HG03432 (cell line): ENCODE results near the gene FLVCR1.
"Not testable (repeated sequence)": the region's sequence is repeated elsewhere in the genome, so short reads cannot be mapped to it uniquely, and the experiment has no call there.

Source experiments
- ATAC-seq: cut with Tn5 transposase; IDR thresholded peaks from one replicate; pipeline ENCODE4 v1.9.1; 2021; ENCODE audit warnings: mild to moderate bottlenecking, moderate library complexity; ENCODE audit not compliant: unreplicated experiment

The FLVCR1 gene

DNA sequence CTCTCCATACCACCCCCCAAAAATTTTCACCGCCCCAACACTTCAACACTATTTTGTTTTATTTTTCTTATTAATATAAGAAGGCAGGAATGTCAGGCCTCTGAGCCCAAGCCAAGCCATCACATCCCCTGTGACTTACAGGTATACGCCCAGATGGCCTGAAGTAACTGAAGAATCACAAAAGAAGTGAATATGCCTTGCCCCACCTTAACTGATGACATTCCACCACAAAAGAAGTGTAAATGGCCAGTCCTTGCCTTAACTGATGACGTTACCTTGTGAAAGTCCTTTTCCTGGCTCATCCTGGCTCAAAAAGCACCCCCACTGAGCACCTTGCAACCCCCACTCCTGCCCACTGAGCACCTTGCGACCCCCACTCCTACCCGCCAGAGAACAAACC, 56.0 kb downstream of the FLVCR1 start:
- ATAC-seq: not testable (repeated sequence)

DNA sequence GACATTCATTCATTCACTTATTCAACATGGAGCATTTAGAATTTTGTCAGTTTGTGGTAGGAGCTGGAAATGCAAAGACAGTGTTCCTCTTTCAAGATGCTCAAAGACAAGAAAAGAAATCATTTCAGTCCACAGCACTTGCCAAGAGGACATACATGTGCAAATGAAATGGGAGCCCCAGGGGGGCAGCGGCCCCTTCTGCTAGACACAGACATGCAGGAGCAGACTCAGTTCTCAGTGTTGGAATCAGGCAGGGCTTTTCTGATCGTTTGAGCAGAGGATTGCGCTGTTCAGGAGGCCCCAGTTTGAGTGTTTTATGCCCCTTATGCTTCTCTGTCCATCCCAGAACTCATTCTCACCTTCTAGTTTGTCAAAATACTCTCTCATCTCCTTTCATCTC, 56.7 kb downstream of the FLVCR1 start:
- ATAC-seq: no peak

DNA sequence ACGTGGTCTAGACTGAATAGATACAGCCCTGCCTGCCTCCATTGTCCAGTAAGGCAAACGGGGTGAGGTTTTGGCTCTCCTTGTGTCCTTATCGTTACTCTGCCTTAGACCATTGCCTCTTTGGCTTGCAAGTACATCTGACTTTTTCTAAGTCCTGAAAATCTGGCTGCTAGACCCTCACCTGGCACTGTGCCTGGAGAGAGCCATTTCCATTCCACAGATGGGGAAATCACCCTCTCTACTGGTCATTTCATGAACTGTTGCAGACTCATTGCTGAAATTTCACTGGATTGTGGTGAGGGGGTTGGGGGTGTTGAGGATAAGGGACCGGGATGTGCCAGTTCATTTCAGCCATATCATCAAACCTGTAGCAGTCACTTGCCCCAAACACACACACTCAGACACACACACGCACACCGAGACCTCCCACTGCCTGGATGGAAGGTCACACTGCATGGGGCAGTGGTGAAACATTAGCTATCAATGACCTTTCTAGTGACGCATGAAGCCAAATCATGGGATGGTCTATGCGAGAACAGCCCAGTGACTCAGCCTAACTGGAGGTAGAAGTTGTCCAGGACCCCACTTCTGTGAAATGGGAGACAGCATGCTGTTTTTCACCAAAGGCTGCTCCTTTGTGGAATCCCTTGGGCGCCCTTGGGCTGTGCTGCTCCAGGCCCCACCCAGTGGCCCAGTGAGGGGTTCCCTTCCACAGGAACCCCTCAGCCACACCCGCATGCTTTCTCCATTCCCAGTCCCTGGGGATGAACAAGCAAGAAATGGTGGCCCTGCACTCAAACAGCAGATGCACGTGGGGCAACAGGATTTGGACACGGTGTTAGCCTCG, 57.4 kb downstream of the FLVCR1 start:
- ATAC-seq: no peak

DNA sequence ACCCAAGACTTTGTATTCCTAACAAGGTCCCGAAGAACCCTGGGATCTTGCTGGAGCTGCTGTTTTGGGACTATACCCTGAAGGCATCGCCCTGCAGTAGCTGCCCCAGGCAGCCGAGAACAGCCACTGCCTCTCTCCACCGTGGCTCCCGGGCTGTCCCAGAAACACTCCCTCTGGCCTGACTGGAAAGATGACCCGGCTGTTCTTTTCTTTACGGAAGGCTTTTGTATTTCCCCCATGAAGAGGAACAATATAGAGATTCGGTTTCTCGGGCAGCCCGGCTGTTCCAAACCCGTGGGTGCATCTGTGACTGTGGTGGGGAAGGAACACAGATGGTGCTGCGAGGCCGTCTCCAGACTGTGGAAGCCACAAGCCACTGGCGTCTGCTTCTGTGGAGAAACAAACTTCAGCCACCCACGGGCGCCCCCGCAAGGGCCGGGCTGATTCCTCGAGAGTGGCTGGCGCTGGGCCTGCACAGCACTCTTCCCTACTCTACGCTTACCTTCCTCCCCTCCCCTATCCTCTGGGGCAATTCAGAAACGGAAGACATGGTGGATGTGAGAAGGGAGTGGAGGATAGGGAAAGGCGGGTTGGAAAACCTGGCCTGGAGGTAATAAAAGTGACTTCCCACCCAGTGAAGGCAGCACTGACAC, 58.5 kb downstream of the FLVCR1 start:
- ATAC-seq: peak; percentile 52

DNA sequence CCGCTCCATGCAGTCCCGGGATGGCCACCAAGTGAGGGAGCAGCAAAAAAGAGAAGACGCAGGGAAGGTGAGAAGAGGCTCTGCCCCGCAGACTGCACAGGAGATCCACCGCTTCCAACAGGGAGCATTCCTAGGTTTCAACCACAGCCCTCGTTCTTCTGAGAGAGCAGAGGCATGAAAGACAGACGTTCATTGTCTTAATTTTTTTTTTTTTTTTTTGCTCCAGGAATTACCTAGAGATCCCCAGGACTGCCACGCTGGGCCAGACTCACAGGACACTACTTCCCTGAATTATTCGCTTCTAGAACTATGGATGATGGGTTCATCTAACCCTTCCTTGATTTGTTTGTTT, 59.0 kb downstream of the FLVCR1 start:
- no peak for ATAC-seq

DNA sequence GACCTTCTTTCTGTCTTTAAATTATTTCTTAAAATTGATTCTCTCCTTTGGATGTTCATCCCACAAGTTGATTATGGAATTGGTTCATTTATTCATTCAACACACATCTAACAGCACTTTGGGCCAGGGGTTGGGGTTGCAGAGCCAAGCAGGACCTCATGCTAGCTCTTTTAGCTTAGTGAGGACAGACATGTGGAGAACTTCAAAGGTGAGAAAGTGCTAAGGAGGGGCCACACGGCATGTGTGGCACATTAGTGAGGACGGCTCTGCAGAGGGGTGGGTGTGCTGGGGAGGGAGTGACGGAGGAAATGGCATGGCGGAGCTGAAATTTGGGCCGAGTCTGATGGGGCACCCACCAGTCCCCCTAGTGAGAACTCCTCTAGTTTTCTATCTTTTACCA, 59.8 kb downstream of the FLVCR1 start:
- no peak for ATAC-seq

DNA sequence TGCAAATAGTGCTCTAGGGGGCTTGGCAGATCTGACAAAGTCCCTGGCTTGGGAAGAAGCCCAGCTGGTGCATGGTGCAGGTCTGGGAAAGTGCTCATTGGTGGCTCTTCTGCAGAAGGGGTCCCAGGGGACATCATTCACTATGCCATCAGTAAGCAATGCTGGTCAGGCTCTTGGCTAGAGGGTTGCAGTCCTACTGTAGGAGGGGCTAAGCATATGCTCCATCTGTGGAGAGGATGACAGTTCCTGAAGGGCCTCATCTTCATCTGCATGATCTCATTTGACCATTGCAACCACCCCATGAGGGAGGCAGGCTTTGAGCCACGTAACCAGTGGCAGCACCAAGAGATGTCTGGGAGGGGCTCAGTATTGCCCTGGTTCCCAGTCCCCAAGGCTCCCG, 60.7 kb downstream of the FLVCR1 start:
- no peak for ATAC-seq

DNA sequence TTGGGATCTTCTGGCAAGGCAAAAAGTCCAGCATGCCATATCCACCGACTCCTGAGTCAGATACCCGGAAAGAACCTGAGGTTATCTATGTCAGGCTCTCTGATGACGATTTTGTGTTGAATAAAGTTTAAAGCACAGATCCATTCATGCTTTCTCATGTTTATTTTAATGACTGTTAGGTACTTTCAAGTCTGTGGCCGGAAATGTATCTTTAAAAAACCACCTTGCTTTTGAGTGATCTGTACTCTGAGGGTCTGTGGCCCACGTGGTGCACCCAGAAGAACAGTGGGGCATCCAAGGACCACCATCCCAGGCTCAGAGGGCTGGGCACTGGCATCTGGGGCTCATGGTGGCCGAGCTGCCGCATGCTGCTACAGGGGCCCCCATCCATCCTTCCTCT, 62.2 kb downstream of the FLVCR1 start:
- ATAC-seq: no peak

DNA sequence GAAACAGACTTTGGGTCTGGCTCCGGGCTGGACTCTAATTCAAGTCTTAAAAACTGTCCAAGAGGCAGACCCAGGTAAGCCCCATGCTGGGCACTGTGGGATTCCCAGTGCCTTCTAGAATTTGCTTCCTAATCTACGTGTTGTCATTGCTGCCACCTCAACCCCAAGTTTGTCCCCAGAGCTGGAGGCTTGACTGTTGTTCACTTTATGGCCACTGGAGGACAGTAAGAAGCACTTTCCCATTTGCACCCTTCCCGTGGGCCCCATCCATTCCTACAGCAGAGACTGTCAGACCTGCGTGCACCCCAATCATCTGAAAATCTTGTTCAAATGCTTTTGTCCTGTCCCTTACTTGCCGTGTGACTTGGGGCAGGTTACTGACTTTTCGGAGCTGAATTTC, 62.8 kb downstream of the FLVCR1 start:
- ATAC-seq: no peak

DNA sequence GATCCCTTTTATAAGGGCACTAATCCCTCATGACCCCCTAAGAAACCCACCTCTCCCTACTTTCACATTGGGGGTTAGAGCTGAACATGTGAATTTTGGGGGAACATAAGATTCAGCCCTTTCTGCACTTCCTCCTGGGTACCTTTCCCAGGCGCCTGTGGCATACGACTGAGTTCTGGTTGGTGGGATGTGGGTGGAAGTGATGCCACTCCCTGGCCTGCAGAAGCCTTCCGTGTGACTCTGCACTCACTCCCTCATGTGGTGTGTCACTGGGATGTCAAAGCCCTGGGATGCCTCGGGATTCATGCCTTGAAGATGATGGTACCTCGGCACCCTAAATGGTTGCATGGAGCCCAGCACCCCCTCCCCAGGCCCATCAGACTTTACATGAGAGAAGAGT, 63.9 kb downstream of the FLVCR1 start:
- no peak for ATAC-seq

DNA sequence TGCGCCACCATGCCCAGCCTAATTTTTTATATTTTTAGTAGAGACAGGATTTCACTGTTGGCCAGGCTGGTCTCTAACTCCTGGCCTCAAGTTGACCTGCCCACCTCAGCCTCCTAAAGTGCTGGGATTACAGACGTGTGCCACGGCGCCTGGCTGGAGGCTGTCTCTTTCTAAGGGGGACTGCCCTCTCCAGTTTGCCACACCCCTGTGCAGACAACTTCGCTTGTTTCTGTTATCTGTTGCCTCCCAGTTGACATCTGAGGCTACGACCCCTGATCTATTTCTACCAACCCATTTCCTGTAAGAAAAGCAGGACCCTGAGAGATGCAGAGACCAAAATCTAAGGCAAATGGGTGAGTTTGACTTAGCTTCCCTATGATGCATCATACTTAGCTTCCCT, 68.3 kb downstream of the FLVCR1 start:
- ATAC-seq: no peak

DNA sequence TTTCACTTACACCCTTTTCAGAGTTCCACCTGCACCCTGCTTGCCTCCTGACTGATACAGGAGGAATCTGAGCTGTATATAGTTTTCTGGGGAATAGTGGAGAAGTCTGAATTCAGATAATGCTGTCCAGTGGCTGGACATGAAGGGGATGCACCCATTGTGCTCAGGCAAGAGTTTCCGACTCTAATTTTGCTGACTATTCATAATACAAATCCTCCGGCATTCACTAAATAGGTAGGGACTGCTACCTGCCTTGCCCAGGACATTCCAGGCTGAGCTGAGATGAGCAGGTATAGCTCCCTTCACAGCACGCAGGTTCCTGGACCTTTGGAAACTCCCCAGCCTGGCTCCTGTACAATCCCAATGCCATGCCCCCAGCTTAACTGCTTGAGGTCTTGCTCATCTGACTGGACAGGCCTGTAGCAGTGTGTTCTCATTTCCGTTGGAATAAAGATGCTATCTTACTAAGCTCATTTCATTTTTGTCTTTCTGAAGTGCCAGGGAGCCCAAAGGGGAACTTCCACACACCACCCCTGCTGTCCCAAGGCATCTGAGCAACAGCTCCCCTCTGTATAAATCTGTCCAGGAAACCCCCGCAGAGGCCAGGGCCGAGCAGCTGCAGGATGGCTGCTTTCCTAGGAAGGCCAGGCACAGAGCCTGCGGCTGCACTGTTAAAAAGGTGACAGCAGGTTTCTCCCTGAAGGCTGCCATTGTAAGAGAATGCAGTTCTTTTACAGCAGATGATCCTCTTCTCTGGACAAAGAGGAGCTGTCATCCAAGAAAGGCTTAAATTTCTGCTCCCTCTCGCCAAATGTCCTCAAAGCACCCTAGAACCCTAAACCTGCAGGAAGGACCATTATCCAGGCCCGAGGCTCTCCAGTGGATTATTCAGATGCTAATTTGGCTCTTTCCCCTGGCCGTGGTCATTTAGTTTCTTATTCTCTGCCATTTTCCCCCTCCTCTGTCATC, 70.5 kb downstream of the FLVCR1 start:
- ATAC-seq: peak; percentile 86

DNA sequence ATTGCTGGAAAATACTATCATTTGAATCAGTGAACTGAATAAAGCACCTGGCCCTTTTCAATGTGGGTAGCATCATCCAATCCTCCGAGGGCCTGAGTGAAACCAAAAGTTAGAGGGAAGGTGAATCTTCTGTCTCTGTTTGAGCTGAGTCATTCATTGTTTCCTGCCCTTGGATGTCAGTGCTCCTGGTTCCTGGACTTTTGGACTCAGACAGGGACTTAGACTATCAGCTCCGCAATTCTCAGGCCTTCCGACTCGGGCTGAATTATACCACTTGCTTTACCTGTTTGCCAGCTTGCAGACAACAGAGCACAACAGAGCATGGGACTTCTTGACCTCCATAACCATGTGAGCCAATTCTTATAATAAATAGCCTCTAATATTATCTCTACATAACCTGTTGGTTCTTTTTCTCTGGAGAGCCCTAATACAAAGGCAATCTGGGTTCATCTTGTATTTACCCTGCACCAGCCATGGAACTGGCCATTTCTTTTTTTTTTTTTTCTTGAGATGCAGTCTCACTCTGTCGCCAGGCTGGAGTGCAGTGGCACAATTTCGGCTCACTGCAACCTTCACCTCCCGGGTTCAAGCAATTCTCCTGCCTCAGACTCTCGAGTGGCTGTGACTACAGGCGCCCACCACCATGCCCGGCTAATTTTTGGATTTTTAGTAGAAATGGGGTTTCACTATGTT, 73.1 kb downstream of the FLVCR1 start:
- peak; percentile 61 for ATAC-seq

DNA sequence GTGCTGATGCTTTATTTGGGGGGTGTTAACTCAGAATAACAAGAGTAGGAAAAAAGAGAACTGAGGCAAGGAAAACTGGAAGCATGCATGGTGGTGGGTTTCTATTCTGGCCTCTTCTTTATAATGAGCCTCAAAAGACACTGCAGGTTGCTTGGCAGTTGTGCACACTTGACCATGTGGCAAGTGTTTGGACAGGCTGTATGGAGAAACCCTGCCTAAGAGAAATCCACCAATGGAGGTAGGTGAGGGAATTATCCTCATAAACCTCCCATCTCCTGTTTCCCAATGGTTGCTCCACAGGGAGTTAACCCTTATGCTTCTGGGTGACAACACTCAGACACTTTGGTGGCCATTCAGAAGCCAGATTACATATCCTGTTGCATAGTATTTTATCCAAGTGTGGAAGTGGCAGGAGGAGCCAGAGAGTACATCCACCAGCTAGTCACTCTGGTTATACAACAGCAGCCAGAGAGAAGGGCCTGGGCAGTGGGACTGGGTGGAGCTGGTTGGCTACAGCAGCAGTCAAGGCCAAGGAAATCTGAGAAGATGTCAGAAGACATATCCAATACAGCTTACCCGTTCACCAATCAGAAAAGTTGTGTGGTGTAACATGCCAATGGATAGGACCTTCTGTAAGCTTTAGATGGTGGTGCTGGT, 75.9 kb downstream of the FLVCR1 start:
- ATAC-seq: no peak

DNA sequence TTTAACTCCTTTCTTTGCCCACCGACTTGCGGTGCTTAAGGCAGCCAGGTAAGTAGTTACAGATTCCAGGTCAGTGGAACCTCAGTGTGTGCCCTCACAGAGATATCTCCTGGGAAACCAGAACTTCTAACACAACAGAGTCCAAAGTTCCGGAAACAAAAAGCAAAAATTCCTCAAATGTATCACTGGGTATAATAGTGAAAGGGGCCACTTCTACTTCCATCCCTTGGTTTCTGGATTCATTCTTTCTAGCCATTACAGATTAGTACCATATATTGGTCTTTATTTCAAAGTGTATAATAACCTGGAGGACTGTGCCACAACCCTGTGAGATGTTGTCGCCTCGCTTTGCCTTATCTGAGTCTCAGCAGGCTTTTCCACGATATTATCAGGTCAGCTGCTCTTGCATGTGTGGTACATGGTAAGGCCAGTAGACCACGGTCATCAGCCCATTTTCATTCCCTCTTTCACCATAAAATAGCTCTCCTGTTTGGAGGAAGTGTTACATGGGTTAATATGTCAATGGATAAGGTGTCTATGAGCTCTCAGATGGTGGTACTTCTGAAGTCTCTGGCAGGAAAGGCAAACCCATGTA, 77.4 kb downstream of the FLVCR1 start:
- ATAC-seq: no peak

DNA sequence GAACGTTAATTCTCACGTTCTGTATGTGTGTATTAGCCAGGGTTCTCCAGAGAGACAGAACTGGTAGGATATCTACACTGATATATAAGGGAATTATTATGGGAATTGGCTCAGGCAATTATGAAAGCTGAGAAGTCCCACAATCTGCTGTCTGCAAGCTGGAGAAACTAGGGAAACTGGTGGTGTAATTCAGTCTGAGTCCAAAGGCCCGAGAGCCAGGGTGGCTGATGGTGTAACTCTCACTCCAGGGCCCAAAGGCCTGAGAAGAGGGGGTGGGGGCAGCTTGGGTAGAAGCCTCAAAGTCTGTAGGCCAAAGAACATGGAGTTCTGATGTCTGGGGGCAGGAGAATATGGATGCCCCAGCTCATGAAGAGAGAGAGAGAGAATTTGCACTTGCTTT, 79.0 kb downstream of the FLVCR1 start:
- no peak for ATAC-seq

DNA sequence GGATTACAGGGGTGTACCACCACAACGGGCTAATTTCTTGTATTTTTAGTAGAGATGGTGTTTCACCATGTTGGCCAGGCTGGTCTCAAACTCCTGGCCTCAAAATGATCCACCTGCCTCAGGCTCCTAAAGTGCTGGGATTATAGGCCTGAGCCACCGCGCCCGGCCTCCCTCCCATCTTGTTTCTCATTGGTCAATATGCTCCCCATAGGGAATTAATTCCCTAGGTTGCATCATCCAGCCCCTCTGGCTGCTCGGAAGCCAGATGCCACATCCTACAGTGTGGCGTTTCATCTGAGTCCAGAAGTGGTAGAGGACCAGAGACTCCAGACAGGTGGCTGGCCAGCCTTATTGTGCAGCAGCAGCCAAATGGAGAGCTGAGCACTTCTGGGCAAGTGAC, 80.8 kb downstream of the FLVCR1 start:
- ATAC-seq: no peak

DNA sequence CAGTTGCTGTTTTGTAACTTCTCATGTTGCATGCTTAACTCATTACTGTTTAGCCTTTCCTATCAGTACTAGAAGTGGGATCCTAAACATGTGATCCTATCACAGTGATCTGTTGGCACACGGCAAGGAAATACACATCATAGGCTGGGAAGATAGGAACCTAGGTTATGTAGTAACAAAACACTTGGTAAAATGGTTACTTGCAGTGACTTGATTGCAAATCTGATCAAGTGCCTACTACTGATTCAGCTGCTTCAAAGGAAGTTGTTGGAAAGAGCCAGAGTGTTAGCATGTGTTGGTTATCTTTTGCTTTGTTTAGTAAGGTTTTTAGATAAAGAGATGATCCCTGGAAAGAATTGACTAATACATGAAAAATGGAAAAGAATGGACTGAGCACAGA, 83.4 kb downstream of the FLVCR1 start:
- ATAC-seq: no peak

DNA sequence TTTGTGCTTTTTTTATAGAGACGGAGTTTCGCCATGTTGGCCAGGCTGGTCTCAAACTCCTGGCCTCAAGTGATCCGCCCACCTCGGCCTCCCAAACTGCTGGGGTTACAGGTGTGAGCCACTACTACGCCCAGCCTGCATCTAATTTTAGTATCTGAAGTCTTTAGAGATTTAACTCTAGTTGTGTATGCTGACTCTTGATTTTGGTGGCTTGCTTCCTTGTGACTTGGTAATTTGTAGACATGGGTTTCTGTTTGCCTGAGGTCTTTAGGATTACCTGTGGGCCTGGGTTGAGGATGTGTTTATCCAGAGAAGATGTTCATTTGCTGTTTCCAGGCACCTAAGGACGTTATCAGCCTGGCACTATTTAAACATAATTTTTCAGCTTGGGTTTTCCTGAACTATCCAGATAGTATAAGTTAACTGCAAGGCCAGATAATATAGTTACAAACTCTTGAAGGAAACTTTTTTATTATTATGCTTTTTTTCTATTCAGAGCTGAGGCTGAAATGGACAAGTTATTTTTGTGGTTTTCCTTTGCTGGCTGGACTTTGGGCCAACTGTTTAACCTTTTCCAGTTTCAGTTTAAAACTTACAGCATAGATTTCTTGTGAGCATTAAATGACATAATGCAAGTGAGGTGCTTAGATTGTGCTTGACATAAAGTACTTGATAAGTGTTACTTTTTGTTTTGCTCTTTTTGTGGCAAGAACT, 84.8 kb downstream of the FLVCR1 start:
- no peak for ATAC-seq

DNA sequence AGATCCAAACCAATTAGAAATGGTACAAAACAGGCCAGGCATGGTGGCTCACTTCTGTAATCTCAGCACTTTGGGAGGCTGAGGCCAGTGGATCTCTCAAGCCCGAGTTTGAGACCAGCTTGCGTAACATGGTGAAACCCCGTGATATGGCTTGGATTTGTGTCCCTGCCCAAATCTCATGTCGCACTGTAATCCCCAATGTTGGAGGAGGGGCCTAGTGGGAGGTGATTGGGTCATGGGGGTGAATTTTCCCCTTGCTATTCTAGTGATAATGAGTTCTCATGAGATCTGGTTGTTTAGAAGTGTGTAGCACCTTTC, 85.3 kb downstream of the FLVCR1 start:
- no peak for ATAC-seq
